Activated T-cell treated with anti-CD3 and anti-CD28 coated beads for 24 hours (primary cell): Measurements from ENCODE around the gene PITPNC1.

Experiments
- DNase-seq: peaks from one replicate; pipeline ENCODE4 v3.0.0-alpha.2; 2020; ENCODE audit warnings: low read depth

Gene PITPNC1

GRCh38 chr17:67730731-67731130 is 353.6 kb downstream of the PITPNC1 start:
- DNase-seq = no peak

- DNase-seq = no peak
Observed at GRCh38 chr17:67733449-67733848, 356.4 kb downstream of the PITPNC1 start.

- no peak for DNase-seq
Observed at GRCh38 chr17:67737145-67737544, 360.1 kb downstream of the PITPNC1 start.

GRCh38 chr17:67742025-67742424 is 364.9 kb downstream of the PITPNC1 start:
- no peak for DNase-seq
